NT2/D1 (cell line): Measurements from ENCODE around the gene ICAM4.

Source experiments
- SUZ12 ChIP-seq: IDR thresholded peaks from 2 replicates; pipeline ENCODE4 v1.6.1; 2011; ENCODE audit not compliant: insufficient read length, insufficient read depth; ENCODE audit errors: extremely low read depth
- YY1 ChIP-seq: IDR thresholded peaks from 2 replicates; pipeline ENCODE4 v1.6.1; 2011; ENCODE audit not compliant: insufficient read length, insufficient read depth
- ZNF274 ChIP-seq: IDR thresholded peaks from 2 replicates; pipeline ENCODE4 v1.6.1; 2011; ENCODE audit warnings: mild to moderate bottlenecking, low read depth, low read length

GRCh38 chr19:10293637-10294367, 7.0 kb downstream of the ICAM4 start:
- TF ChIP-seq ZNF274: no peak
- TF ChIP-seq YY1: no peak
- no peak for TF ChIP-seq SUZ12
